ENCODE results near the gene PCNA. TPM values are rescaled to one million over a fixed set of nuclear protein-coding genes. Genes with fewer than 3 reads are reported as not detected.

PCNA gene
- total and polyA plus RNA-seq, 8 donors, result 0.87 to 82.3 (median 65.8) TPM

GRCh38 chr20:5065879-5066383, 53.8 kb downstream of the PCNA start:
- H3K36me3 ChIP-seq, result no peaks in the 10 kb centered on the region
- no peaks in the 10 kb centered on the region for H3K9me3 ChIP-seq
- no peaks in the 10 kb centered on the region for H3K27me3 ChIP-seq
- peaks cover 0 to 10% (median 5%) of the 10 kb centered on the region in 4 donors for H3K4me1 ChIP-seq
- intact Hi-C loops (cut with DNase I; ENCODE audit: low total_unique reads), result no loop called here
- TF ChIP-seq POLR2AphosphoS5 (IDR thresholded peaks at IDR 0.05) (peak in 1 of 3 donors; percentile 58), EP300 (IDR thresholded peaks at IDR 0.05) (no peak)
- peak in 1 of 2 donors; percentile 70 for DNase-seq
- no peak overlapping the region for H3K4me3 ChIP-seq
- H3K27ac ChIP-seq, result peak overlapping the region in 3 of 5 donors; percentile 20 to 49 (median 41)
- whole genome bisulfite sequencing, 5 donors, result 72 to 92% (median 85%) methylated on average over 10 of the region's 10 CpGs

GRCh38 chr20:5065166-5065878, 54.4 kb downstream of the PCNA start:
- intact Hi-C loops (cut with DNase I; ENCODE audit: low total_unique reads), result no loop called here
- no peaks in the 10 kb centered on the region for H3K9me3 ChIP-seq
- H3K36me3 ChIP-seq, result no peaks in the 10 kb centered on the region
- H3K27ac ChIP-seq, result peak overlapping the region in 4 of 5 donors; percentile 19 to 49 (median 30)
- DNase-seq, result peak in 1 of 2 donors; percentile 32
- TF ChIP-seq CTCF (IDR thresholded peaks at IDR 0.05), result no peak
- TF ChIP-seq POLR2A (IDR thresholded peaks at IDR 0.05), result no peak
- no peak for TF ChIP-seq POLR2AphosphoS5 (IDR thresholded peaks at IDR 0.05)
- no peak for TF ChIP-seq EP300 (IDR thresholded peaks at IDR 0.05)
- H3K4me3 ChIP-seq, result no peak overlapping the region
- WGBS, 5 donors, result 85 to 94% (median 93%) methylated on average over 7 of the region's 7 CpGs
- no peaks in the 10 kb centered on the region for H3K27me3 ChIP-seq
- peaks cover 0 to 10% (median 2%) of the 10 kb centered on the region in 4 donors for H3K4me1 ChIP-seq

Small RNA genes within 50 kb of the gene (small RNA-seq; reads per million reads assigned to genes)
- gene RF00019 (0 reads per million in 4 donors), gene RF00568 (0 reads per million in 4 donors), gene RNA5SP474 (0 to 0.47 (median 0) reads per million in 4 donors)

Other genes starting within 250 kb of the PCNA start
- gene SLC23A2, start 118.4 kb downstream of the PCNA start, total RNA-seq, result 10 to 100 TPM in 3 of 5 donors, 1 to 10 TPM in 2; 2.9 to 58.3 (median 12.9) TPM
- gene SLC23A2, start 118.4 kb downstream of the PCNA start, polyA plus RNA-seq, result 1 to 10 TPM; 2.6 to 3.9 (median 2.8) TPM
- gene TMEM230, start 6.9 kb downstream of the PCNA start, total RNA-seq, result 100 to 1,000 TPM in 1 of 5 donors, 10 to 100 TPM in 4; 30.9 to 100 (median 46.7) TPM
- 100 to 1,000 TPM in 2 of 3 donors, 10 to 100 TPM in 1; 80.4 to 166 (median 151) TPM for gene TMEM230, start 6.9 kb downstream of the PCNA start, polyA plus RNA-seq
- gene CDS2, start 7.0 kb upstream of the PCNA start, total RNA-seq, result 10 to 100 TPM; 11.3 to 88.1 (median 47.9) TPM
- gene CDS2, start 7.0 kb upstream of the PCNA start, polyA plus RNA-seq, result 1 to 10 TPM; 2.1 to 8.0 (median 5.4) TPM
- not detected for gene PROKR2, start 197.0 kb upstream of the PCNA start, total RNA-seq
- not detected for gene PROKR2, start 197.0 kb upstream of the PCNA start, polyA plus RNA-seq

Data from stomach (tissue), 9 donors.